Measurements from ENCODE around the gene RAD9A.

RAD9A gene

GRCh38 chr11:67357831-67358670, 33.7 kb upstream of the RAD9A start:
- DNase-seq = no peak

DNA sequence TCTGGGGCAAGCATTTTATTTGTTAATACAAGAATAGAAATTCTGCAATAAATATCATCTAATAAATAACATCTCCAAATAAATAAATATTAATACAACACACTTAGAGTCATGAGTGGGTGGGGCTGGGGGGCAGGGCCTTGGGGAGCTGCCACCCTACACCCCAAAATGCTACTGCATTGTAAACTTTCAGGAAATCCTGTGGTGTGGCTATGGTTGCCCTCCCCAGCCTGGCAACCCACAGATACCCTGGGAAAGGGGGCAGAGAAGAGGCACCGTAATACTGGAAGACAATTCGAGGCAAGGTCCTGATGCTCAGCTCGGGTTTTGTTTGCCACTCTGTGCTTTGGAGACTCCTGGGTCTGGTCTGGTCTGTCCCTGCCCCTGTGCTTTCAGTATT, 27.6 kb upstream of the RAD9A start:
- no peak for DNase-seq

- no peak for DNase-seq
Measured at GRCh38 chr11:67364783-67365722, 26.7 kb upstream of the RAD9A start.

- DNase-seq = no peak
Measured at GRCh38 chr11:67365736-67366444, 25.9 kb upstream of the RAD9A start.

DNA sequence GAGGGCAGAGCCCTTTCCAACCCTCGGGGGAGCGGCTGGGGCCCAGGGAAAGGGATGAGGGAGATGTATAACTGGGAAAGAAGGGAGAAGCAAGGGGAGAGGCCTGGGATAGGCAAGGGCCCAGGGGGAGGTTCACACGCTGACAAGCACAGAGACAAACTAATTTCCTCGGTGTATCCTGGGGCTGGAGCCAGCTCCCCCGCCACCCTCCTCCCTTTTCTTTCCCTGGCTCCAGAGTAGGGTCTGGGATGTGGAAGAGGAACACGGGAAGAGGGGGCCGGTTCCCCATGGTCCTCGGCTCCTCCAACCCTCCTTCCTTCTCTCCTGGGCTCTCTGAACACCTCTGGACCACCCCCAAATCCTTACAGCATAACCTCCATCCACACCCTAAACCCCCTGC, 25.2 kb upstream of the RAD9A start:
- DNase-seq = no peak

- no peak for DNase-seq
Measured at GRCh38 chr11:67366961-67367760, 24.6 kb upstream of the RAD9A start.

DNA sequence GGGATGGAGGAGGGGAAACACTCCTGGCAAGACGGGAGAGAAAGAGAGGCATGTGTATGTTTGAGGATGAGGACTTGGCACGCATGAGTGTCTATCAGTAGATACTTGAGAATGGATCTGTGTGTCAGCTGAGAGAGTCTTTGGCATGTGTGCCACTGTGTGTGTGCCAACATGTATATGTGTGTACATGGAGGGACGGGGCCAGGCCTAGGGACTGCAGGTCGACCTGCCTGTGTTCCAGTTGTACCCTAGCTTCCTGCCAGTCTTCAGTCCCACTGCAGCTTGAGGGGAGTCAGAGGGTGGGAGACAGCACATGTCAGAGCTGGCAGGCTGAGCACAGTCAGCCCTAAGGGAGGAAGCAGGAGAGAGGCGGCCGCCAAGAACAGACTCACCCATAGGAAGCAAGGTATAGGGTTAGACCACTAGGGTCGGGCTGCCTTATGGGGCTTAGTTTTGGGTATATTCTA, 24.0 kb upstream of the RAD9A start:
- DNase-seq = no peak

DNA sequence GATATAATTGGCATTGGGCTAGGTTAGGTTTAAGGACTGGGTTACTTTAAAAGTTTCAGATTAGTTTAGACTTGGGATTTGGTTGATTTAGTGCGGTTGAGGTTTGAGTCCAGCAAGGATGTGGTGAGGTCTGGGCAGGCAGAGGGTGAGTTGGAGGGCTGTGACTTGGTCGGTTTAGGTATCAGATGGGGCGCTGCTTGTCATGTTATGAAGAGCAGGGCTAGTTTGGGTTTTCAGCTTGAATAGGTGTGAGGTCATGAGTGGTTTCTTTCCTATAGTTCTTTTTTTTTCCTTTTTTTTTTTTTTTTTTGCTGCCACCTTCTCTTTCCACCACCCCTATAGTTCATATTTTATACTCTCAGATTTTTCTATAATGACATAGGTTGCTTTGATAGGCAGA, 23.2 kb upstream of the RAD9A start:
- no peak for DNase-seq

- DNase-seq = no peak
Measured at GRCh38 chr11:67369275-67369674, 22.5 kb upstream of the RAD9A start.

GRCh38 chr11:67369801-67370284, 21.9 kb upstream of the RAD9A start:
- no peak for DNase-seq

DNA sequence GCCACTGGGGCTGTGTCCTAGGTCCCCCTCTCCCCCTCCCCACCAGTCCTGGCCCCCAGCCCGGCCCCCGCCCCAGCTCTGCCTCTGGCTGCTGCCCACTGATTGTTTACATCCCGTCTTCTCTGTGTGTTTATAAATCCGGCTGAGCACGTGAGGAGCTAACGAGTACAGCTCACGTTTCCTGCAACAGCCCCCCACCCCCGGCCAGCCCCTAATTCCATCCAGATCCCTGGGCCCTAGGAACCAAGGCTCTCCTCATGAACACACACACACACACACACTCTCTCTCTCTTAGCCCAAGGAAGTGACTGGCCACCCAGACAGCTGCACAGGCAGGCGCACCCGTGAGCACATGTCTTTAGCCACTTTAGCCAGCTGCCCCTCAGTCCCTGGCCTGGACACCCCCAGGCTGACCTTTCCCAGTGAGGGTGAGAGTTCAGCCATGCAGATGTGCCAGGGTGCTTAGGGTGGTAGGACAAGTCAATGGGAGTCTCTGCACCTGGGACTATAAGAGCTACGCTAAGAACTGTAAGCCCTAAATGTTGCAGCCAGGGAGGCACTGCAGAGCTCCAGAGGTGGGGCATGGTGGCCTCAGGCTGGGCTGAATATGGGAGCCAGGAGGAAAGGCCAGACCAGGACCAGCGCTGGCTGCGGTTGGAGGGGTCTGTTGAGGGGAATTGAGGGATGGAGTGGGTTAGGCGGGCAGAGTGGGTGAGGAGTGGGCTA, 21.3 kb upstream of the RAD9A start:
- no peak for DNase-seq

GRCh38 chr11:67371189-67371910, 20.4 kb upstream of the RAD9A start:
- no peak for DNase-seq

DNA sequence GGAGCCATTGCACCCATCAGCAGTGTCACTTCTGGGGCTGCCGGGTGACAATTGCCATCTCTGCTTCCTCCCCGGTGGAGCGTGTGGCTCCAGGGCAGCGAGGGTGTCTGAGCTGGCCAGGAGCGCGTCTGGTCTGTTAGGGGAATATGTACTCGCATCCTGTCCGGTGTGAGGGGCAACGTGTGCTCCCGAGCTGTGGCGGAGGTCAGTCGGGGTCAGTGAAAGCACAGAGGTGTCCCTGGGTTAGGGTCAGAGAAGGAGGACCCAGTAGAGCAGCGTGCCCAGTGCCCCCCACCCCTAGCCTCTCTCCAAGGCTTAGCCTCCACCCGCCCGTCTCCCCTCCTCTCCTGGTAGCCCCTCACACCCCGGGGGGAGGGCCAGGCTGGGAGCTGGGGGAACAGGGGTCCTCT, 19.9 kb upstream of the RAD9A start:
- no peak for DNase-seq

DNA sequence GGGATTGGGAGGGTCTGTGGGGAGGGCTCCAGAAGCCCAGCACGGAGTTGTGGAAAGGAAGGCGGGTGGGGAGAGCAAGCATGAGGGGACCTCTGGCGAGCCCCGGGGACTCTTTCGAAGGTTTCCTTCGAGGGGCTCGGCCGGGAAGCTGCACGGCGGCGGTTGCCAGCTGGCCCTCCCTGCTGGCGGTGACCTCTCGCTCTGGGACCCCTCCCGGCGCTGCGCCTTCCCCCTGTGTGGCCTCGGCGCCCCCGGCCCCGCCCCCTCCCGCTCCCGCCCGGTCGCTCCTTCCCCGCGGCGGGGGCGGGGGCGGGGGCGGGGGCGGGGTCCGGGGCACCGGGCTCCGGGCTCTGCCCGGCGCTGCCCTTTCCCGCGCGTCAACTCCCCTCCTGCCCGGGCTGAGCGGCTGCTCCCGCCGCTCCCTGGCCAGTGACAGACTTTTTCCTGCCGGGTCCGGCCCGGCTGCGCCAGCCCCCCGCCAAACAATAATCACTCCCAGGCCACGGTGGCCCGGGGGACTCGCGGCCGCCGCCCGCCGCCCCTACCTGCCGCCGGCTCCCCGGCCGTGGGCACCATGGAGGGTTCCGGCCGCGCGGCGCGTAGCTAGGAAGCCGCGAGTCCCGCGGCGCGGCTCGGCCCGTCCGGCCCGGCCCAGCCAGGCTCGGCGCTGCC, 19.3 kb upstream of the RAD9A start:
- DNase-seq = no peak

GRCh38 chr11:67372993-67373647, 18.7 kb upstream of the RAD9A start, which contains the start of gene CLCF1:
TSS of gene CLCF1 (minus strand) at chr11:67373598. CDS start at chr11:67373539, 59 bp downstream.
- DNase-seq = no peak

DNA sequence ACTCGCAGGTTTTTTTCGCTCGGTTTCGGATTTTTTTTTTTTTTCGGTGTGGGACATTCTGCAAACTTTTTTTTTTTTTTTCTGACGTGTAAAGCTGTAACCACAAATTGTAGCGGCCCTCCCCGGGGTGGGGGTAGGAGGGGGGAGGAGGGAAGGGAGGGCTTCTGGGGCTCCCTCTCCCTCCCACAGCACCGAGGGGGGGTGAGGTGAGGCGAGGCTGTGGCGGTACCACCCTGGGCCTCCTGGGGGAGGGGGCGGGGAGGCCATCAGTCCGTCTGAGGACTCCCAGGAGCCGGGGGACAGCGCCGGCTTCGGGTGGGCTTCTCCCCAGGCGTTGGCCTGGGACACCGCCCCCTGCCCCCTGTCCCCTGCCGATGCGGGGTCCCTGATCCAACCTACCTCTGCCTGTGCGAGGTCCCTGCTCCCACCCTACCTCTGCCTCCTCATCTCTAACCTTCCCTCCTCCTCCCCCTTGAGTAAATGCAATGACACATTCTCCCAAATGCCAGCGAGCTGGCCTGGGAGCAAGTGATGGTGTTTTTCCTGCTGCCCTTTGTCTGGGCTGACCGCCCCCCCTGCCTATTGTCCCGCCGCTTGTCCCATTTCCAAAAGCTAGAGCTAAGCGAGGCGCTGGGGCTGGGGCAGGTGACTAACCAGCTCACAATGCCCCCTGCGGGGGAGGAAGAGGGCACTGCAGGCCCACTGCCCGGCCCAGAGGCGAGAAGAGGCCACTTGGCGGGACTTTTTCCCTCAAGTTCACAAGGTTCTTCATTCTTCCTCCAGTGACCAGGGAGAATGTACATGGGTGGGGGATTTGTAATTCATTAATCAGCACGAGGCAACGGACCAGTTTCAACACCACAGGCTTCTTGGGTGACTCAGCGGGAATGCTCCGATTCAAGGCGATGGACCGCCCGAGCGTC, 17.9 kb upstream of the RAD9A start:
- DNase-seq = peak; percentile 64

DNA sequence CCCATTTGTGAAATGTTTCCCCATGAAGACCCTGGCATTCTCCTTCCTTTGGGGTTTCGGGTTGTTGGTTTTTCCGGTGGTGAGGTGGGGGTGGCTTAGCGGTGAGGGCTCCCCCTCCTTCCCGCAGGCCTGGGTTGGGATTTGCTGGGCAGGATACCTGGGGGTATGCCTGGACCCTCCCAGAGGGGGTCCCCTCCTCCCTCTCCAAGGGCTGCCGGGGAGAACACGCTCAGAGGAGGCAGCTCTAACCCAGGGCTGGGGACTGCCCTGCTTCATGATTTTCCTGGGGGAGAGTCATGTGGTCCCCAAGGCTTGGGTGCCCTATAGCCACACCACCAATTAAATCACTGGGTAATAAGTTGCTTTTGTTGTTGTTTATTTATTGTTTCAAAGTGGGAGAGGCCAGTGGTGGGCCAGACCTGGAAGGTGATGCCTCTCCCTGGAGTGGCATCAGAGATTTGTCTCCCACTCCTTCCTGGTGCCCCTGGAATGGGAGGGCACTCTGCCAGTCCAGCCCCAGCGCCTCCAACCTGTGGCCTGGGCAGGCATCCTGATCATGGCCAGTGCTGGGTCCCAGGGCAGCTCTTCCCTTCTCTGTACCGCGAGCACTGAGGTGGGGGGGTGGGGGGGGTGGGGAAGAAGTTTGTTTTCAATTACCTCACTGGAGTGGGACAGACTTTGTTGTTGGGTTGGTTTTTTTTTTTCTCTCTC, 17.1 kb upstream of the RAD9A start:
- no peak for DNase-seq

Measured in effector CD8-positive, alpha-beta T cell (primary cell).